ENCODE data around the gene SRXN1.

The SRXN1 gene

GRCh38 chr20:602111-602970, 50.7 kb downstream of the SRXN1 start:
- no peak for DNase-seq

GRCh38 chr20:600736-601135, 52.3 kb downstream of the SRXN1 start:
- DNase-seq, result no peak

- DNase-seq, result no peak
Observed at GRCh38 chr20:600141-600540, 52.9 kb downstream of the SRXN1 start.

GRCh38 chr20:598133-598850, 54.7 kb downstream of the SRXN1 start:
- DNase-seq, result no peak

- no peak for DNase-seq
Observed at GRCh38 chr20:597560-597959, 55.4 kb downstream of the SRXN1 start.

All from NCI-H526 treated with DMSO at 0.1 percent for 48 hours (cell line).